Stimulated activated effector memory CD8-positive, alpha-beta T cell treated with anti-CD3 and anti-CD28 coated beads, Interleukin-12 subunit alpha, Interleukin-12 subunit beta, amount 100 ng/mL, for 72 hours (primary cell): ENCODE measurements around the gene BAIAP3.

Source experiments
- ATAC-seq: fragments of 150-1000 bp; cut with Tn5 transposase; 2 replicates; pipeline ENCODE4 v1.10.0; 2021
- DNase-seq, 2 donors: peaks; one replicate each; pipeline ENCODE4 v3.0.0; 2021 to 2022; ENCODE audit warnings: low spot score in 2 of 2
- H3K27ac Mint-ChIP-seq: one replicate; pipeline ENCODE4 v1.8.0; 2022; ENCODE audit warnings: mild to moderate bottlenecking, mixed read lengths
- H3K36me3 Mint-ChIP-seq: one replicate; pipeline ENCODE4 v1.8.0; 2022; ENCODE audit warnings: mild to moderate bottlenecking, mixed read lengths
- H3K4me1 Mint-ChIP-seq: one replicate; pipeline ENCODE4 v1.8.0; 2022; ENCODE audit warnings: mixed read lengths
- H3K4me3 Mint-ChIP-seq: one replicate; pipeline ENCODE4 v1.8.0; 2022; ENCODE audit warnings: mild to moderate bottlenecking, mixed read lengths
- H3K9me3 Mint-ChIP-seq: one replicate; pipeline ENCODE4 v1.8.0; 2022; ENCODE audit warnings: mixed read lengths

The BAIAP3 gene

DNA sequence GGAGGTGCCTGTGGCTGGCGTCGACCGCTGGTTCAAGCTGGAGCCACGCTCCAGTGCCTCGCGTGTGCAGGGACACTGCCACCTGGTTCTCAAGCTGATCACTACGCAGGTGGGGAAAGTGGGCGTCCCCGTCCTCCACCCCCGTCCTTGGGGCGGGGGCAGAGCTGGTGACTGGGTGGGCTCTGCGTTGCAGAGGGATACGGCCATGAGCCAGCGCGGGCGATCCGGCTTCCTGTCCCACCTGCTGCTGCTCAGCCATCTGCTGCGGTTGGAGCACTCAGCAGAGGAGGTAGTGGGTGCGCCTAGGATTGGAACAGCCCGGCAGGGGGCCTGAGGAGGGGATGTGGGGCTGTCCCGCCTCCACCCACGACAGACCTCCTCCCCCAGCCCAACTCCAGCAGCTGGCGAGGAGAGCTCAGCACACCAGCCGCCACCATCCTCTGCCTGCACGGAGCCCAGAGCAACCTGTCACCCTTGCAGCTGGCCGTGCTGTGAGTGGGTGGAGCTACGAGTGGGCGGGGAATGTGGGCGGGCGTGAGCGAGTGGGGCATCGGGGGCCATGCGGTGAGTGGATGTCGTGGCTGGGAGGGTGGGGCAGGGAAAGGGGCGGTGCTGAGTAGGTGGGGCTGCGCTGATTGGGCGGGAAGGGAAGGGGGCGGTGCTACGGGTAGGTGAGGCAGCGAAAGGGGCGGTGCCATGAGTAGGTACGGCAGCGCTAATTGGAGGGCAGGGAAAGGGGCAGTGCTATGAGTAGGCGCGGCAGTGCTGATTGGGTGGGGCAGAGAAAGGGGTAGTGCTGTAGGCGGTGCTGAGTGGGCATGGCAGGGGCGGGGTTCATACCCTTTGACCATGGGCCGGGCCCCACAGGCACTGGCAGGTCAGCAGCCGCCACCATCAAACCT is 9.3 kb downstream of the BAIAP3 start:
- DNase-seq (peak; percentile 73 to 95), ATAC-seq (peak; percentile 90)
- H3K9me3 Mint-ChIP-seq = no peaks in the 10 kb centered on the region
- peaks cover 18% of the 10 kb centered on the region for H3K4me1 Mint-ChIP-seq
- H3K4me3 Mint-ChIP-seq = peak overlapping the region; percentile 65
- H3K27ac Mint-ChIP-seq = peak overlapping the region; percentile 74
- peaks cover 6% of the 10 kb centered on the region for H3K36me3 Mint-ChIP-seq

DNA sequence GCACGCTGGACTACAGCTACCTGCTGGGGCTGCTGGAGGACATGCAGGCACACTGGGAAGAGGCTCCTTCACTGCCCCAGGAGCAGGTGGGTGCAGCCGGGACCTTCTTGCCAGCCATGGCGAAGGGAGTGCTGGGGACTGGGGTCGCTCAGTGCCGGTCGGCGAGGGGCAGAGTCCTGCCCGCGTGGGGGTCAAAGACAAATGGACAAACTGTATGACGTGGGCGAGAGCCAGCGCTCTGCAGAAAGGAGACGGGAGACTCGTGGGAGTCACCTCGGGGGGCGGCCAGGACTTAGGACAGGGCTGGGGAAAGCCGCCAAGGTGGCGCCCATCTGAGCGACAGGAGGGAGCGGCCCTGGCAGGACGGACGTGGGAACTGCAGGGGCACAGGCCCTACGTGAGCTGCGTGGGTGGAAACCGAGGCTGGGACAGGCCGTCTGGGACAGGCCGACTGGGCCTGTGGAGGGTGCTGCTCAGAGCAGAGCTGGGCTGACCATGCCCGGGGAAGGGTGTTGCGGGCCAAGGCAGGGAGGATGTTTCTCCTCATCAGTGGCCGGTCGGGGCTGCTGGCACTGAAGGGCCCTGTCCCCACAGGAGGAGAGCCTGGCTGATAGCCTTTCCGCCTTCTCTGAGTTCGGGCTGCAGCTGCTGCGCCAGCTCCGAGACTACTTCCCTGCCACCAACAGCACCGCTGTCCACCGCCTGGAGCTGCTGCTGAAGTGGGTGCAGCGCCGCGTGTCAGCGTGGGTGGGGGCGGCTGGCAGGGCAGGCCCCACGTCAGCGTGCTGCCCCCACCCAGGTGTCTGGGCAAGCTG is 10.2 kb downstream of the BAIAP3 start:
- peaks cover 9% of the 10 kb centered on the region for H3K36me3 Mint-ChIP-seq
- H3K4me1 Mint-ChIP-seq = peaks cover 18% of the 10 kb centered on the region
- peak overlapping the region; percentile 74 for H3K27ac Mint-ChIP-seq
- H3K9me3 Mint-ChIP-seq = no peaks in the 10 kb centered on the region
- DNase-seq (peak in 1 of 2 donors; percentile 59), ATAC-seq (no peak)
- peak overlapping the region; percentile 65 for H3K4me3 Mint-ChIP-seq

DNA sequence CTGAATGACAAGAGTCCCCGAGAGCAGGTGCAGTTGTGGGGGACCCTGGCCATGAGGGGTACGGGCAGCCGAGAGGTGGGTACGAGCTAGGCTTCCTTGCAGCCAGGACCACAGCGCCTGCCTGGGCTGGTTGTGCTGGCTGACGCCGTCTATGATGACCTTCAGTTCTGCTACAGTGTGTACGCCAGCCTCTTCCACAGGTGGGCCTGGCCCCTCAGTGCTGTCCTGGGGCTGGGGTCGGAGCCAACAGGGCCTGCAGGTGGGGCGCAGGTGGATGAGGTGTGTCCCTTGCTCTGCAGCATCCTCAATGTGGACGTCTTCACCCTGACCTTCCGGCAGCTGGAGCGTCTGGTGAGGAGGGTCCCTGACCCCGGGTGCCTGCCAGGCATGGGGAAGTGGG is 11.1 kb downstream of the BAIAP3 start:
- no peak for ATAC-seq
- Mint-ChIP-seq H3K27ac (no peak overlapping the region), H3K36me3 (peaks cover 17% of the 10 kb centered on the region)

DNA sequence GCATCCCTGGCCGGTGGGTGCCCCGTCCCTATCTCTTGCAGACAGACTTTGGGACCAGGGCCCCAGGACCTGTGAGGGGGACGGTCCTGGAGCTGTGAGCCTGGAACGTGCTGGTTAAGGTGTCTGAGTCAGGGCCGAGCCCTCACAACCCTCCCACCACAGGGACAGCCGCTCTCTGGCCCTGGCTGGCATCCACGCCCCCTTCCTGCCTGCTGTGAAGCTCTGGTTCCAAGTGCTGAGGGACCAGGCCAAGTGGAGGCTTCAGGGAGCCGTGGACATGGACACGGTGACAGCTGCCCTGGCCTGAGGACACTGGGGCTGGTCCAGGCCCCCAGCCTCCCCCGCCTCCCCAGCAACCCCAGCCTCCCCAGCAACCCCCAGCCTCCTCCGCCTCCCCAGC is 11.6 kb downstream of the BAIAP3 start:
- peaks cover 23% of the 10 kb centered on the region for H3K36me3 Mint-ChIP-seq
- H3K27ac Mint-ChIP-seq = no peak overlapping the region
- H3K4me1 Mint-ChIP-seq = peaks cover 18% of the 10 kb centered on the region
- ATAC-seq = no peak
- H3K9me3 Mint-ChIP-seq = no peaks in the 10 kb centered on the region
- DNase-seq = no peak
- no peak overlapping the region for H3K4me3 Mint-ChIP-seq

More for the DNA sequence above, 11.1 kb downstream of the BAIAP3 start:
- Mint-ChIP-seq H3K9me3 (no peaks in the 10 kb centered on the region), H3K4me1 (peaks cover 18% of the 10 kb centered on the region), H3K4me3 (no peak overlapping the region)
- no peak for DNase-seq

DNA sequence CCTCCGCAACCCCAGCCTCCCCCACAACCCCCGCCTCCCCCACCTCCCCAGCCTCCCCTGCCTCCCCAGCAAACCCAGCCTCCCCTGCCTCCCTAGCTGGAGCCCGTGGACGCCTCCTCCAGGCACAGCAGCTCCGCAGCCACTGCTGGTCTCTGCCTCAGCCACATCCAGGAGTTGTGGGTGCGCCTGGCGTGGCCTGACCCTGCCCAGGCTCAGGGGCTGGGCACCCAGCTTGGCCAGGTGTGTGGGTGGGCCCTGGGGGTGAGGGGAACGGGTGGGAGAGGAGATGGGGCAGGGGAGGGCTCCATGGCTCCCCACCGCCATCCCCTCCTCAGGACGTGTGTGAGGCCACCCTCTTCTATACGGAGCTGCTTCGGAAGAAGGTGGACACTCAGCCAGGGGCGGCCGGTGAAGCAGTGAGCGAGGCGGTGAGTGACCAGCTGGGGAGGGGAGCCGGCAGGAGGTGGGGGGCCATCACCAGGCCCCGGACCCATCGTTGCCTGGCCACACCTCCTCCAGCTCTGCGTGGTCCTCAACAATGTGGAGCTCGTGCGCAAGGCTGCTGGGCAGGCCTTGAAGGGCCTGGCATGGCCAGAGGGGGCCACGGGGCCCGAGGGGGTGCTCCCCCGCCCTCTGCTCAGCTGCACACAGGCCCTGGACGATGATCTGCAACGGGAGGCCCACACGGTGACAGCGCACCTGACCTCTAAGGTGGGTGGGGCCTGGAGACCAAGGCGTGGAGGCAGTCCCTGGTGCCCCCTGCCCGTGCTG is 12.4 kb downstream of the BAIAP3 start:
- DNase-seq (no peak), ATAC-seq (no peak)
- no peak overlapping the region for H3K4me3 Mint-ChIP-seq
- H3K4me1 Mint-ChIP-seq = peaks cover 25% of the 10 kb centered on the region
- peaks cover 31% of the 10 kb centered on the region for H3K36me3 Mint-ChIP-seq
- no peaks in the 10 kb centered on the region for H3K9me3 Mint-ChIP-seq
- H3K27ac Mint-ChIP-seq = no peak overlapping the region

DNA sequence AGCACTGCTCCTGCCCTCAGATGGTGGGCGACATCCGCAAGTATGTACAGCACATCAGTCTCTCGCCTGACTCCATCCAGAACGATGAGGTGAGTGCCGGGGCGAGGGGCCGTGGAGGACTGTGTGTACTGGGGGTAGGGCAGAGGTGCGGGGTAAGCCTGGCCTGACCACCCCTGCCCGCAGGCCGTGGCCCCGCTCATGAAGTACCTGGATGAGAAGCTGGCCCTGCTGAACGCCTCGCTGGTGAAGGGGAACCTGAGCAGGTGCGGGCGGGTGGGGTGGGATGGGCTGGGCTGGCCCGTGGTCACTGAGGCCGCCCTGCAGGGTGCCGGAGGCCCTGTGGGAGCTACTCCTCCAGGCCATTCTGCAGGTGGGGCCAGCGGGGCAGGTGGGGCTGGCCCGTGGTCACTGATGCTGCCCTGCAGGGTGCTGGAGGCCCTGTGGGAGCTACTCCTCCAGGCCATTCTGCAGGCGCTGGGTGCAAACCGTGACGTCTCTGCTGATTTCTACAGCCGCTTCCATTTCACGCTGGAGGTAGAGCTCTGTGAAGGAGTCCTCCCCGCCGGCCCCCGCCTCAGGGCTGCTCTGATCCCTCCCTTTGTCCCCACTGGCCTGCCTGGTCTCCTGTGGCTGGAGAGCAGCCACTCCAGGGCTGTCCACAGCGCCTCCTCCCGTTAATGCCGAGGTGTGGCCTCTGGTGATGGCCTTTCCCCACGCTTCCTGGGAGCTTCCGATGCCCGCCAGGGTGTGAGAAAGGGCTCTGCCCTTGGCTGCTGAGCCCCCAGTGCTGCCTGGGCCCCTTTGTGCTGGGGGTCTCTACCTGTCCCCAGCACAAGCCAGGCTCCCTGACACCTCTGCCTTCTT is 13.2 kb downstream of the BAIAP3 start:
- Mint-ChIP-seq H3K4me3 (no peak overlapping the region), H3K36me3 (peaks cover 37% of the 10 kb centered on the region), H3K27ac (no peak overlapping the region), H3K9me3 (no peaks in the 10 kb centered on the region), H3K4me1 (peaks cover 29% of the 10 kb centered on the region)
- peak in 1 of 2 donors; percentile 50 for DNase-seq
- no peak for ATAC-seq

DNA sequence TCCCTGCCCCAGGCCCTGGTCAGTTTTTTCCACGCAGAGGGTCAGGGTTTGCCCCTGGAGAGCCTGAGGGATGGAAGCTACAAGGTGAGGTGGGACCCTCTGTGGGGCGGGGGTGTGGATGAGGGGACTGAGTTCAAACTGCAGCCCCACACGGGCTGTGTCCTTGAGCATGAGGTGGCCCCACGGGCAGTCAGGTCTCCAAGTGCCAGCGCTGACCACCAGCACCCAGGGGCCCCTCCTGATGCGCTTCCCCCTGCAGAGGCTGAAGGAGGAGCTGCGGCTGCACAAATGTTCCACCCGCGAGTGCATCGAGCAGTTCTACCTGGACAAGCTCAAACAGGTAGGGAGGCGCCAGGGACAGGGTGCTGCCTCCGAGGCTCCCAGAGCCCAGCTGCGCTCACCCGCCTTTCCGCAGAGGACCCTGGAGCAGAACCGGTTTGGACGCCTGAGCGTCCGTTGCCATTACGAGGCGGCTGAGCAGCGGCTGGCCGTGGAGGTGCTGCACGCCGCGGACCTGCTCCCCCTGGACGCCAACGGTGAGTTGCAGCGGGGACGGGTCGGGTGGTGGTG is 13.9 kb downstream of the BAIAP3 start:
- ATAC-seq = no peak
- peaks cover 39% of the 10 kb centered on the region for H3K36me3 Mint-ChIP-seq
- no peak overlapping the region for H3K27ac Mint-ChIP-seq
- no peaks in the 10 kb centered on the region for H3K9me3 Mint-ChIP-seq
- DNase-seq = no peak
- H3K4me3 Mint-ChIP-seq = no peak overlapping the region
- peaks cover 27% of the 10 kb centered on the region for H3K4me1 Mint-ChIP-seq

DNA sequence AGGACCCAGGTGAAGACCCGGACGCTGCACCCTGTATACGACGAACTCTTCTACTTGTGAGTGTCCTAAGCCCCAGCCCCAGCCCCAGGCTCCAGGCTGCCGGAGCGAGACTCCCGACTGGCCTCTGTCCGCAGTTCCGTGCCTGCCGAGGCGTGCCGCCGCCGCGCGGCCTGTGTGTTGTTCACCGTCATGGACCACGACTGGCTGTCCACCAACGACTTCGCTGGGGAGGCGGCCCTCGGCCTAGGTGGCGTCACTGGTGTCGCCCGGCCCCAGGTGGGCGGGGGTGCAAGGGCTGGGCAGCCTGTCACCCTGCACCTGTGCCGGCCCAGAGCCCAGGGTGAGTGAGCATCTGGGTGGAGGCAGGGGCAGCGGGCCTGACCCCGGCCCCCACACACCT is 14.5 kb downstream of the BAIAP3 start:
- Mint-ChIP-seq H3K9me3 (no peaks in the 10 kb centered on the region), H3K4me3 (no peak overlapping the region), H3K27ac (no peak overlapping the region), H3K4me1 (peaks cover 27% of the 10 kb centered on the region), H3K36me3 (peaks cover 43% of the 10 kb centered on the region)
- ATAC-seq (no peak), DNase-seq (peak in 1 of 2 donors; percentile 51)

DNA sequence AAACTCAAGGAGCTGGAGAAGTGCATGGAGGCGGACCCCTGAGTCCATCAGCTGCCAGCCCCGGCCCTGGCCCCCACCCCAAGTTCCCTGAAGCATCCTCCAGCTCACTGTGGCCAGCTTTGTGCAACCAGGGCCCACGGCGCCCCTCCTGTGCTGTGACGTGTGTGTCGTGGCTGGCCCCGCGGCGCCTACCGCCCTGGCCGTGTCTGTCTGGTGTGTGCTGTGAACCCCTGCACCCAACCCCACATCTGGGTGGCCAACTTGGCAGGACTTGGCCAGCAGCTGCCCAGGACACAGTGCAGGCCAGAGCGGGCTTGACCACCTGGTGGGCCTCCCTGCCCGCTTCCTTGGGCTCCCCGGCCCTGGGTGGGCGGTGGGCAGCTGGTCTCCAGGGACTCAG is 15.0 kb downstream of the BAIAP3 start:
- ATAC-seq (no peak), DNase-seq (no peak)
- peaks cover 43% of the 10 kb centered on the region for H3K36me3 Mint-ChIP-seq
- H3K4me1 Mint-ChIP-seq = peaks cover 27% of the 10 kb centered on the region
- H3K9me3 Mint-ChIP-seq = no peaks in the 10 kb centered on the region
- no peak overlapping the region for H3K4me3 Mint-ChIP-seq
- H3K27ac Mint-ChIP-seq = no peak overlapping the region

DNA sequence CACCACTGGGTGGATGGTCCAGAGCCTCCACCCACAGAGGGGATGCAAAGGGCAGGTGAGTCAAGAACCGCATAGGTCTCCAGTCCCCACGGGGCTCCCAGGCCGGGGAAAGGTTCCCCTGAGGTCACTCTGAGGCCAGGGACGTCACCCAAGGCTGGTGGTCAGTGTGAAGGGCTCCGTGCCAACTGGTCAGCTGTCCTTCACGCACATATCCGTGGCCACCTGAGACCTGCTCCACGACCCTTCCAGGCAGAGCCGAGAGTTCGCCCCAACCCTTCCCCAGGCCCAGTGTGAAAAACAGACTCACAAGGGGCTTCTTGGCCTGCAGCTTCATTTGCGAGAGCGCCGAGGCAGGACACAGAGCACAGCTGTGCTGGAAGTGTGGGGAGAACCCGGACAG is 15.5 kb downstream of the BAIAP3 start:
- H3K36me3 Mint-ChIP-seq = peaks cover 43% of the 10 kb centered on the region
- ATAC-seq = no peak
- H3K9me3 Mint-ChIP-seq = no peaks in the 10 kb centered on the region
- H3K27ac Mint-ChIP-seq = no peak overlapping the region
- peaks cover 30% of the 10 kb centered on the region for H3K4me1 Mint-ChIP-seq
- H3K4me3 Mint-ChIP-seq = no peak overlapping the region
- no peak for DNase-seq

DNA sequence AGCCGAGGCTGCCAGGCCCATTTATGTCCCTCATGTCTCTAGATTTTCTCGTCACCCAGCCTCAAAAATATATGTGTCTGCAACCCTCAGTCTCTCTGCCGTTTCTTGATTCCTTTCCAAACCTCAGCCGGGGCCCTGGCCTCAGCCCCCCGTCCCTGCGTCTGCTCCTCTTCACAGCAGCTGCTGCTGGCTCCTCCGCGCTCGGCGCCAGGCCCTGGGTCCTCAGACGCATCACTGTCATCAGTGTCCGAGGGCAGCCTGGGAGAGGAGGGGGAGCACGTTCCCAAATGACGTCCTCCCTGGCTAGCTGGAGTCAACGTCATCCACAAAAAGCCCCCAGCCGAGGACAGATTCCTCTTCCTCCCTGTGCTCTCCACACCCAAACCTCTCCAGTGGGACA is 15.9 kb downstream of the BAIAP3 start:
- Mint-ChIP-seq H3K36me3 (peaks cover 43% of the 10 kb centered on the region), H3K27ac (no peak overlapping the region), H3K4me3 (no peak overlapping the region), H3K4me1 (peaks cover 30% of the 10 kb centered on the region), H3K9me3 (no peaks in the 10 kb centered on the region)
- no peak for DNase-seq
- ATAC-seq = no peak

DNA sequence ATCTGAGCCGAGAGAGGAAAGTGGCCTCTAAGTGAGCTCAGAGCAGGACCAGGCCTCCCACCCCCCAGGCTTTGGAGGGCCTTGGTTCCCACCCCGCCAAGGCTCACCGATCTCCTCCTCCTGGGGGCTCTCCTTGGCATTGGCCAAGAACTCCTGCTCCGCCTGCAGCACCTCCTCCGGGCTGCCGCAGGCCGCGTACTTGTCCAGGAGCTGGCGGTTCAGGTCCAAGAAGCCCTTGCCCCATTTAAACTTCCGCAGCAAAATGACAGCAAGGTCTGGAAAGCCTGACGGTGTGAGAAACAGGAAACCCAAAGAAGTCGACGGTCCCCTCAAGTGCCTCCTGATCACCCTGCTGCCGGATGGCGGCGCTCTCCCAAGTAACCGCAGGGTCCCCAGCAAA is 16.5 kb downstream of the BAIAP3 start:
- Mint-ChIP-seq H3K27ac (peak overlapping the region; percentile 83), H3K4me3 (peak overlapping the region; percentile 78), H3K9me3 (no peaks in the 10 kb centered on the region), H3K36me3 (peaks cover 49% of the 10 kb centered on the region), H3K4me1 (peaks cover 34% of the 10 kb centered on the region)
- DNase-seq (no peak), ATAC-seq (no peak)

DNA sequence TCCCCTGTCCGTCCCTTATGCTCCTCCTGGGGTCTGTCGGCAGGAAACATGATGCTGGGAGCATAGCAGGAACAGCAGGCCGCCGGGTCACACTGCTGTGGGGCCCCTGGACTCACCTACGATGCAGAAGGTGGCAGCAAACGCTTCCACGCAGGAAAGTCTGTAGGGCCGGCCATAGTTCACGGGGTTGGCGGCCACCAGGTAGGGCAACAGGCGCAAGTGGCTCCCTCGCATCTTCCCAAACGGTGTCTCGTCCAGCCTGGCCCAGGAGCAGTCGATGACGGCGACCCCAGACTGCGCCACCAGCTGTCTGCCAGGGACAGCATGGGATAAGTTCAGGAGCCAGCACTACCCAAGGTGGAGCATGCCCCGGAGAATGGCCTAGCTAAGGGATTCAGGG is 17.2 kb downstream of the BAIAP3 start:
- H3K36me3 Mint-ChIP-seq = peaks cover 52% of the 10 kb centered on the region
- no peaks in the 10 kb centered on the region for H3K9me3 Mint-ChIP-seq
- H3K4me3 Mint-ChIP-seq = peak overlapping the region; percentile 78
- DNase-seq (no peak), ATAC-seq (no peak)
- peaks cover 42% of the 10 kb centered on the region for H3K4me1 Mint-ChIP-seq
- H3K27ac Mint-ChIP-seq = peak overlapping the region; percentile 83

DNA sequence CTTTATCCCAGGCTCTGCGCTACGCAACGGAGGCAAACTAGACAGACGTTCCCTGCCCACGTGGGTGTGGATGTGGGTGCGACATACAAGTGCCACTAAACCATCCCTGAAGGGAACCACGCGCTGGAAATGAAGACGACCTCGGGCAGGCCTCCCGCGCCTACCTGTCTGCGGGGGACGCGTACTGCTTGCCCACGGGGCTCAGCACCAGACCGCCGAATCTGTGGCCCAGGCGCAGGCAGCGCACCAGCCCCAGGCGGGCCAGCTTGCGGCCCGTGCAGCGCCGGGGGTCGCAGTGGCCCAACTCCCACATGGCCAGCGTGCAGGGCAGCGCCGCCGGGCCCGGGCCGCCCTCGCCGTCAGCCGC is 17.8 kb downstream of the BAIAP3 start:
- H3K4me1 Mint-ChIP-seq = peaks cover 47% of the 10 kb centered on the region
- ATAC-seq = peak; percentile 14
- no peaks in the 10 kb centered on the region for H3K9me3 Mint-ChIP-seq
- peak overlapping the region; percentile 83 for H3K27ac Mint-ChIP-seq
- H3K4me3 Mint-ChIP-seq = peak overlapping the region; percentile 78
- peak in 1 of 2 donors; percentile 60 for DNase-seq
- H3K36me3 Mint-ChIP-seq = peaks cover 57% of the 10 kb centered on the region
